Right lobe of liver (tissue), 6 donors: ENCODE measurements around the gene SPOCK1. TPM values are rescaled to one million over a fixed set of nuclear protein-coding genes. Genes with fewer than 3 reads are reported as not detected.

Experiments used
- ATAC-seq, 4 donors: fragments of 200-7000 bp; cut with Tn5 transposase; one replicate each; pipeline ENCODE4 v1.9.1; 2020; ENCODE audit warnings: mild to moderate bottlenecking in 4 of 4, moderate library complexity in 4 of 4
- DNase-seq, 3 donors: peaks; one replicate each; pipeline ENCODE4 v3.0.0-alpha.2; 2020
- H3K27ac ChIP-seq, 3 donors: fragments of 200-600 bp; one replicate each; pipeline ENCODE4 v1.8.0; 2022
- H3K27me3 ChIP-seq, 2 donors: fragments of 200-600 bp; one replicate each; pipeline ENCODE4 v1.8.0; 2022
- H3K36me3 ChIP-seq, 4 donors: fragments of 200-600 bp; sonication (generic) in 1 of 4; one replicate each; pipeline versions ENCODE4 v1.5.1 to v1.8.0; 2017 to 2022; ENCODE audit warnings: control low read depth in 1 of 4
- H3K4me1 ChIP-seq, 4 donors: fragments of 200-600 bp; sonication (generic) in 1 of 4; one replicate each; pipeline versions ENCODE4 v1.5.1 to v1.8.0; 2017 to 2022; ENCODE audit warnings: control low read depth in 1 of 4
- H3K4me3 ChIP-seq, 3 donors: fragments of 200-600 bp; one replicate each; pipeline ENCODE4 v1.8.0; 2022
- H3K9me3 ChIP-seq, 4 donors: fragments of 200-600 bp; sonication (generic) in 1 of 4; one replicate each; pipeline versions ENCODE4 v1.5.1 to v1.8.0; 2017 to 2022; ENCODE audit warnings: control low read depth in 1 of 4
- CTCF ChIP-seq, 4 donors: fragments of 200-600 bp in 3 of 4; fragments of 450-650 bp in 1 of 4; IDR thresholded peaks; one replicate each; pipeline versions ENCODE4 v1.5.1 to v1.8.0; 2016 to 2022; ENCODE audit warnings: antibody characterized with exemption in 4 of 4, mild to moderate bottlenecking in 2 of 4
- POLR2A ChIP-seq: fragments of 450-650 bp; IDR thresholded peaks from one replicate; pipeline ENCODE4 v1.6.1; 2017; ENCODE audit warnings: antibody characterized with exemption, mild to moderate bottlenecking
- WGBS: methylation state at CpG from one replicate; pipeline ENCODE4 v1.1.6; 2018; ENCODE audit warnings: low coverage, low lambda C conversion rate; ENCODE audit not compliant: insufficient coverage; ENCODE audit errors: missing lambda C conversion rate; 5-methylcytosine and 5-hydroxymethylcytosine counted together
- intact Hi-C, 2 donors: fragments of 100-400 bp; cut with DNase I; formaldehyde crosslinking; loops; one replicate each; pipeline versions ENCODE4 v1.11.2 to v1.14.1; 2022
- total RNA-seq, 6 experiments: library from RNA; depleted of rRNA in 2 of 6; stranded (reverse); fragments of >200 nt in 2 of 6; fragmentation: NEBNext Ultra II Directional in 3 of 6; extraction: Animal tissue kit (Norgen Biotek cat#: 25700) in 3 of 6; gene quantifications; one replicate each; pipeline versions ENCODE4 v1.1.0 to v1.2.4, GENCODE V29; 2016 to 2023
- donor health status: DM: no; HTN: yes; CAD: no.
- donor health status: DM: no; HTN: no; CAD: no.
- donor health status: DM: no; HTN: no; CAD: no.
- donor health status: DM: no; HTN: yes; CAD: no.
- donor health status: DM: no; HTN: yes; CAD: no.

The SPOCK1 gene
- total RNA-seq, 6 experiments from 2014 or later = 0.06 to 0.86 (median 0.15) TPM; not detected in 1

GRCh38 chr5:137040641-137041340 is 458.3 kb downstream of the SPOCK1 start:
- Histone ChIP-seq H3K9me3 (no peaks in the 10 kb centered on the region), H3K4me3 (no peak overlapping the region), H3K4me1 (no peaks in the 10 kb centered on the region), H3K27ac (no peak overlapping the region), H3K36me3 (no peaks in the 10 kb centered on the region), H3K27me3 (no peaks in the 10 kb centered on the region)
- DNase-seq (no peak), ATAC-seq (no peak)
- WGBS = 6% methylated on average over 1 of the region's 1 CpG
- TF ChIP-seq CTCF (IDR thresholded peaks at IDR 0.05) (no peak), POLR2A (no peak)
- intact Hi-C loops = no loop called here

- DNase-seq (no peak), ATAC-seq (no peak)
- H3K4me1 ChIP-seq = no peaks in the 10 kb centered on the region
- H3K9me3 ChIP-seq = no peaks in the 10 kb centered on the region
- H3K27me3 ChIP-seq = no peaks in the 10 kb centered on the region
- no peak overlapping the region for H3K27ac ChIP-seq
- no peak for TF ChIP-seq POLR2A
- TF ChIP-seq CTCF (IDR thresholded peaks at IDR 0.05) = no peak
- 34% methylated on average over 3 of the region's 4 CpGs for WGBS
- intact Hi-C loops = no loop called here
- no peaks in the 10 kb centered on the region for H3K36me3 ChIP-seq
- H3K4me3 ChIP-seq = no peak overlapping the region
These were observed 459.1 kb downstream of the SPOCK1 start for GRCh38 chr5:137040024-137040423.

GRCh38 chr5:137037848-137038247 is 461.3 kb downstream of the SPOCK1 start:
- Histone ChIP-seq H3K4me3 (no peak overlapping the region), H3K4me1 (no peaks in the 10 kb centered on the region), H3K27me3 (no peaks in the 10 kb centered on the region), H3K27ac (no peak overlapping the region), H3K36me3 (no peaks in the 10 kb centered on the region), H3K9me3 (no peaks in the 10 kb centered on the region)
- DNase-seq (no peak), ATAC-seq (no peak)
- 38% methylated on average over 2 of the region's 2 CpGs for WGBS
- no peak for TF ChIP-seq POLR2A
- no peak for TF ChIP-seq CTCF (IDR thresholded peaks at IDR 0.05)
- intact Hi-C loops = no loop called here

- Histone ChIP-seq H3K4me3 (no peak overlapping the region), H3K27ac (no peak overlapping the region), H3K9me3 (no peaks in the 10 kb centered on the region), H3K4me1 (no peaks in the 10 kb centered on the region), H3K36me3 (no peaks in the 10 kb centered on the region), H3K27me3 (no peaks in the 10 kb centered on the region)
- DNase-seq = no peak
- 19% methylated on average over 3 of the region's 7 CpGs for WGBS
- intact Hi-C loops = no loop called here
- ATAC-seq = no peak
- no peak for TF ChIP-seq CTCF (IDR thresholded peaks at IDR 0.05)
- TF ChIP-seq POLR2A = no peak
These were observed 462.5 kb downstream of the SPOCK1 start for GRCh38 chr5:137036640-137037039.
